HFFc6 (cell line): ENCODE data around the gene TXLNA. TPM values are rescaled to one million over a fixed set of nuclear protein-coding genes. Genes with fewer than 3 reads are reported as not detected.

Experiments used
- DNase-seq: peaks from one replicate; pipeline ENCODE4 v3.0.0-alpha.2; 2018
- H3K27ac Mint-ChIP-seq: 2 replicates; pipeline ENCODE4 v1.8.0; 2020; ENCODE audit warnings: mild to moderate bottlenecking, mixed read lengths
- H3K27me3 Mint-ChIP-seq: 2 replicates; pipeline ENCODE4 v1.8.0; 2021; ENCODE audit warnings: mild to moderate bottlenecking, moderate library complexity, mixed read lengths; ENCODE audit not compliant: insufficient read depth
- H3K36me3 Mint-ChIP-seq: 2 replicates; pipeline ENCODE4 v1.8.0; 2021; ENCODE audit warnings: low read depth, mixed read lengths
- H3K4me1 Mint-ChIP-seq: 2 replicates; pipeline ENCODE4 v1.8.0; 2020; ENCODE audit warnings: low read depth, mixed read lengths
- H3K4me3 Mint-ChIP-seq: 2 replicates; pipeline ENCODE4 v1.8.0; 2020; ENCODE audit warnings: mild to moderate bottlenecking, moderate library complexity, mixed read lengths
- H3K9me3 Mint-ChIP-seq: 2 replicates; pipeline ENCODE4 v1.8.0; 2020; ENCODE audit warnings: mild to moderate bottlenecking, mixed read lengths
- total RNA-seq, 6 experiments: library from RNA; stranded (reverse); fragmentation: NEBNext Ultra II Directional; extraction: Animal tissue kit (Norgen Biotek cat#: 25700); gene quantifications; 2 replicates in 1 of 6; 3 replicates in 5 of 6; pipeline ENCODE4 v1.2.3, GENCODE V29; 2021
- TF ChIP-seq, protein P1 (sequence below): fragments of 200-600 bp; sonication (generic); IDR thresholded peaks from 2 replicates; pipeline ENCODE4 v1.5.0; 2021; ENCODE audit warnings: antibody characterized with exemption, mild to moderate bottlenecking

The TXLNA gene
- total RNA-seq, 6 experiments from 2014 or later: 89.4 to 95.2 (median 93.0) TPM

DNA sequence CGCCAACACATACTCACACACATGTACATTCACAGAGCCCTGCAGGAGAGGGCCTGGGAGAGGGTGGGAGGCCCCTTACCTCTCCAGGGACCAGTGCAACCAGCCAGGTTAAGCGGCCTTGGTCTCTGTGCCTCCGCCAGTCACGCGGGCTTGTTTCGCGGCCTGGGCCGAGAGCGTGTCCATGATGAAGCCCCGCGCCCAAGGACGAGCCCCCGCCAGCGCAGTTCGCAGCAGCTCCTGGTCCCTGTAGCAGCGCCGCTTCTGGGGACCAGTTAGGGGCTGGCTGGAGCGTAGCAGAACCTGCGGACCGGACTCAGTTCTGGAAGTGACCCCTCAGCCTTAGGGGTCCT is 60.3 kb downstream of the TXLNA start:
- no peak overlapping the region; the same call in 1 of the 2 replicates for H3K4me3 Mint-ChIP-seq
- peaks cover 32% of the 10 kb centered on the region for H3K4me1 Mint-ChIP-seq
- no peaks in the 10 kb centered on the region for H3K9me3 Mint-ChIP-seq
- DNase-seq: no peak
- no peaks in the 10 kb centered on the region; the same call in 1 of the 2 replicates for H3K27me3 Mint-ChIP-seq
- no peaks in the 10 kb centered on the region for H3K36me3 Mint-ChIP-seq
- peak overlapping the region; percentile 84; the same call in 1 of the 2 replicates for H3K27ac Mint-ChIP-seq
- TF ChIP-seq, protein P1, sequence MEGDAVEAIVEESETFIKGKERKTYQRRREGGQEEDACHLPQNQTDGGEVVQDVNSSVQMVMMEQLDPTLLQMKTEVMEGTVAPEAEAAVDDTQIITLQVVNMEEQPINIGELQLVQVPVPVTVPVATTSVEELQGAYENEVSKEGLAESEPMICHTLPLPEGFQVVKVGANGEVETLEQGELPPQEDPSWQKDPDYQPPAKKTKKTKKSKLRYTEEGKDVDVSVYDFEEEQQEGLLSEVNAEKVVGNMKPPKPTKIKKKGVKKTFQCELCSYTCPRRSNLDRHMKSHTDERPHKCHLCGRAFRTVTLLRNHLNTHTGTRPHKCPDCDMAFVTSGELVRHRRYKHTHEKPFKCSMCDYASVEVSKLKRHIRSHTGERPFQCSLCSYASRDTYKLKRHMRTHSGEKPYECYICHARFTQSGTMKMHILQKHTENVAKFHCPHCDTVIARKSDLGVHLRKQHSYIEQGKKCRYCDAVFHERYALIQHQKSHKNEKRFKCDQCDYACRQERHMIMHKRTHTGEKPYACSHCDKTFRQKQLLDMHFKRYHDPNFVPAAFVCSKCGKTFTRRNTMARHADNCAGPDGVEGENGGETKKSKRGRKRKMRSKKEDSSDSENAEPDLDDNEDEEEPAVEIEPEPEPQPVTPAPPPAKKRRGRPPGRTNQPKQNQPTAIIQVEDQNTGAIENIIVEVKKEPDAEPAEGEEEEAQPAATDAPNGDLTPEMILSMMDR: no peak

DNA sequence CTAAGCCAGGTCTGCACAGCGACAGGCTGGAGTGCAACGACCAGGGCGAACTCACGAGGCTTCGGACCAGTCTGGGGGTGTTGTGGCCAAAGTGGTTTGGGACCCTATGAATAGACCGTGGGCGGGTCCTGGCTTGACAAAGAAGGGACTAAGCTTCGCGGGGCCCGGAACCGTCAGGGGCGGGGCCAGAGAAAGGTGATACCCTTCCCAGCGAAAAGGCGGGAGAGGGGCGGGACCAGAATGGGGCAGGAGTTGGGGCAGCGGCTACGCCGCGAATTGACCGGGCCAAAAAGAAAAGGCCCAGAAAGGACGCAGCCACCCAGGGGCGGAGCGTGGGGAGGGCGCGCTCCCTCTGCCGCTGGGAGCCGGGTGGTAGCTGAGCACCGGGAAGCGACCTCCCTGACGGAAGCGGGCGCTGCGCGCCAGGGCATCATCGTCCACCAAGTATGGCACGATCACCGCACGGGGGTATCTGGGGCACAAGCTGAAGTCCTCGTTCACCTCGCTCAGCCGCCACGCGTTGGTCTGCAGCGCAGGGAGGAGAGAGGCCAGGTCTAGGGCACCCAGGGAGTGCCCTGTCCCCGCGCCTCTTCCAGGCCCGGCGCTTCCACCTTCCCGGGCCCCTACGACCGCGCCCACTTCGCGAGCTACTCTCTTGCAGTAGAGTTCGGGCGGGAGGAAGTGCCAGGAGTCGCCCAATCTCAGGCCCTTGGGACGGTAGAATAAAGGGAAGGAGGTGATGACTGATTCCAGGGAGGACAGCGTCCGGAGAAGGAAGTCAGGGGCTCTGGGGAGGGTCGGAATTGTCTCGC is 60.9 kb downstream of the TXLNA start:
- H3K27ac Mint-ChIP-seq: peak overlapping the region; percentile 84
- no peaks in the 10 kb centered on the region for H3K36me3 Mint-ChIP-seq
- DNase-seq: peak; percentile 34
- peak overlapping the region; percentile 87 for H3K4me3 Mint-ChIP-seq
- H3K4me1 Mint-ChIP-seq: peaks cover 27% of the 10 kb centered on the region
- no peaks in the 10 kb centered on the region; the same call in 1 of the 2 replicates for H3K27me3 Mint-ChIP-seq
- TF ChIP-seq, protein P1: peak; percentile 50
- H3K9me3 Mint-ChIP-seq: no peaks in the 10 kb centered on the region

DNA sequence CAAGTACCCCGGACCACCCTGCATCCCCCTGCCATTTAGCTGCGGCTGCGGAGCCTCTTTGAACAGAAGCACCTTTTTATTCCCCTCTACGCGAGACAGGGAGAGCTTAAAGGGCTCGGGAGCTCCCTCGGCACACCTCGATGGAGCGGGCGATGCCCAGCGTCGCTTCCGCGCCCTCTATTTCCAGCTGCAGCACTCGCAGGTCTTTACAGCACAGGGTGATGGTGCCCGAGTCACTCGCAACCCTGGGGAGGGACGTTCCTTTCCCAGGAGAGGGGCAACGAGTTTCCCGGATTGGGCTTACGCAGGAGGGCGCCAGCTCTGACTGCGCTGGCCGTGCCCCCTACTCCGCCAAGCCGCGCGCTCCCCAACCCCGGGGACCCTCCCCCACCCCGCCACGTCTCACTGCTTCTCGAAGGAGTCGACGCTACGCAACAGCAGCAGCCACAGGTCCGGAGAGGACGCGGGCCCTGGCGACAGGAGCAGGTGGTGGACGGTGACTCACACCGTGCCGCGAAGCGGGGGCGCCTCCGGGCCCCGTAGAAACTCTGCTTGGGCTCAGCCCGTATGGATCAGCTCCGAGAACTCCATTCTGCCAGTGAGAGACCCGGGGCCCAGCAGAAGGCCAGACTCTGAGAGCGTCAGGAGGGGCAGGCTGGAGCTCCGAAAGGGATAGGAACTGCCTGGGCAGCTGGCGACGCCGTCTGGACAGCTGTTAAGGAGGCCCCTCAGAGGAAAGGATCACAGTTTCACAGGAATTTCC is 61.7 kb downstream of the TXLNA start:
- Mint-ChIP-seq H3K4me3 (peak overlapping the region; percentile 87), H3K27ac (peak overlapping the region; percentile 84), H3K9me3 (no peaks in the 10 kb centered on the region), H3K27me3 (no peaks in the 10 kb centered on the region), H3K36me3 (no peaks in the 10 kb centered on the region), H3K4me1 (peaks cover 23% of the 10 kb centered on the region)
- TF ChIP-seq, protein P1: no peak
- peak; percentile 25 for DNase-seq

DNA sequence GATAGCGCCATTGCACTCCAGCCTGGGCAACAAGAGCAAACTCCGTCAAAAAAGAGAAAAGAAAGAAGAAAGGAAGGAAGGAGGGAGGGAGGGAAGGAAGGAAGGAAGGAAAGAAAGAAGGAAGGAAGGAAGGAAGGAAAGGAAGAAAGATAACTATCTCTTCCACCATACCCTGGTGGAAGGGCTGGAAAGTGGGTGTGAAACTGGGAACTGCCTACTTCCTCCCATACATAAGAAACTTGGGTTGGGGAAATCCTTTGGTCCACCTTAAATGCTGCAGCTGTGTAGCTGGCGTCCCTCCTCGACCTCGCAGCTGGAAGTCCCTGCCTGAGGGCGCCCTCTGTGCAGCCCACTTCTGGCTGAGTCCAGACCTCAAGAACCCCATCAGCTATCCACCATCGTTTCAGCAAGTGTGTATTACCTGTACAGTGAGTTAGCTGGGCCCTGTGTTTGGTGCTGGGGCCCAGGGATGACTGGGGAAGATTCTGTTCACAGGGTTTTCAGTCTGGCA is 62.9 kb downstream of the TXLNA start:
- no peak overlapping the region for H3K4me3 Mint-ChIP-seq
- H3K27ac Mint-ChIP-seq: no peak overlapping the region; the same call in 1 of the 2 replicates
- no peaks in the 10 kb centered on the region for H3K36me3 Mint-ChIP-seq
- H3K27me3 Mint-ChIP-seq: no peaks in the 10 kb centered on the region
- peaks cover 31% of the 10 kb centered on the region for H3K4me1 Mint-ChIP-seq
- TF ChIP-seq, protein P1: no peak
- no peaks in the 10 kb centered on the region for H3K9me3 Mint-ChIP-seq
- DNase-seq: no peak

DNA sequence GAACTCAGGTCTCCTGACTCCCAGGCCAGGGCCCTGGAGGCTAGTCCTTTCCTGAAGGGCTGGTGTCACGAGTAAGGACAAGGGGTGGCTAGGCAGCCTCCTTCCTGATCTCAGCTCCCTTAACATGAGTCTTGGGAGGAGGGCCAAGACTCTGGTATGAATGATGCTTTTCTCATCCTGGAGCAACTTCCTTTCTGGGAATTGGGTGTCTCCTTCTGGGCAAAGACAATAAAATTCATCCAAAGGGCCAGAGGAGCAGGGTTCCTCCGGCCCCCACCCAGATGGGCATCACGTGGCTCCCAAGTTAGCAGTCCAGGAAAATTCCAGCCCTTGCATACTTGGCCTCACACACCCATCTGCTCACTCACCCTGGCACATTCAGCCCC is 67.4 kb downstream of the TXLNA start, which contains the start of gene FAM167B:
Gene FAM167B (plus strand): TSS at position 335 of the 386 bp plus-strand sequence. CDS start 200 bp downstream, outside the sequence.
- Mint-ChIP-seq H3K36me3 (no peaks in the 10 kb centered on the region), H3K9me3 (no peaks in the 10 kb centered on the region), H3K27me3 (peaks cover 1% of the 10 kb centered on the region; the same call in 1 of the 2 replicates), H3K4me1 (peaks cover 43% of the 10 kb centered on the region), H3K4me3 (peak within 1 kb of the TSS; percentile 45; the same call in 1 of the 2 replicates), H3K27ac (peak within 1 kb of the TSS; percentile 83)
- TF ChIP-seq, protein P1: no peak
- DNase-seq: peak; percentile 70
